Esophagus (tissue), 2 donors: ENCODE measurements around the gene HS6ST1. TPM values are rescaled to one million over a fixed set of nuclear protein-coding genes. Genes with fewer than 3 reads are reported as not detected.

ENCODE experiments used
- H3K27ac ChIP-seq, 2 donors: one replicate each; pipeline ENCODE4 v1.5.1; 2013; ENCODE audit warnings: low read depth in 2 of 2, mild to moderate bottlenecking in 2 of 2, inconsistent platforms in 1 of 2, low read length in 1 of 2, moderate library complexity in 1 of 2
- H3K27me3 ChIP-seq, 2 donors: one replicate each; pipeline ENCODE4 v1.6.1; 2013; ENCODE audit warnings: low read length in 2 of 2, control low read depth in 1 of 2, mild to moderate bottlenecking in 1 of 2; ENCODE audit not compliant: insufficient read depth in 2 of 2, control insufficient read depth in 1 of 2
- H3K36me3 ChIP-seq, 2 donors: one replicate each; pipeline ENCODE4 v1.6.1; 2013; ENCODE audit warnings: low read length in 1 of 2; ENCODE audit not compliant: control insufficient read depth in 2 of 2, insufficient read depth in 2 of 2
- H3K4me1 ChIP-seq, 2 donors: one replicate each; pipeline ENCODE4 v1.6.1; 2013; ENCODE audit warnings: low read length in 1 of 2; ENCODE audit not compliant: control insufficient read depth in 2 of 2, insufficient read depth in 2 of 2
- H3K4me3 ChIP-seq, 2 donors: one replicate each; pipeline ENCODE4 v1.5.1; 2013; ENCODE audit warnings: low read length in 2 of 2, mild to moderate bottlenecking in 2 of 2, low read depth in 1 of 2, moderate library complexity in 1 of 2
- H3K9me3 ChIP-seq, 2 donors: one replicate each; pipeline ENCODE4 v1.6.1; 2013; ENCODE audit warnings: mild to moderate bottlenecking in 2 of 2, low read depth in 1 of 2, low read length in 1 of 2, moderate library complexity in 1 of 2; ENCODE audit not compliant: control insufficient read depth in 2 of 2, insufficient read depth in 1 of 2
- whole genome bisulfite sequencing, 2 donors: extraction: QIAGEN DNeasy Blood & Tissue Kit; methylation state at CpG; one replicate each; pipeline ENCODE4 v1.1.7; 2013; 5-methylcytosine and 5-hydroxymethylcytosine counted together
- polyA plus RNA-seq, 2 donors: library from polyadenylated mRNA; stranded (reverse); fragments of 200-250 nt; gene quantifications; one replicate each; pipeline ENCODE4 v1.2.3, GENCODE V29; 2013
- donor health status: healthy with polysubstance abuse.
- donor health status: Bipolar disorder and iron deficiency.

The HS6ST1 gene
- polyA plus RNA-seq, 2 donors = 23.1 to 29.9 TPM

- Histone ChIP-seq H3K27ac (peak overlapping the region; percentile 95), H3K36me3 (peaks cover 0 to 5% of the 10 kb centered on the region in 2 donors), H3K27me3 (no peaks in the 10 kb centered on the region), H3K4me3 (peak overlapping the region in 1 of 2 donors; percentile 2), H3K4me1 (peaks cover 30 to 85% of the 10 kb centered on the region in 2 donors), H3K9me3 (no peaks in the 10 kb centered on the region)
- whole genome bisulfite sequencing, 2 donors = 42 to 51% methylated on average over 11 of the region's 11 CpGs
These were observed 13.1 kb downstream of the HS6ST1 start for GRCh38 chr2:128305555-128306080.

- no peaks in the 10 kb centered on the region for H3K27me3 ChIP-seq
- H3K36me3 ChIP-seq = peaks cover 0 to 5% of the 10 kb centered on the region in 2 donors
- peak overlapping the region in 1 of 2 donors; percentile 2 for H3K4me3 ChIP-seq
- 29 to 37% methylated on average over 11 of the region's 11 CpGs for WGBS, 2 donors
- peak overlapping the region; percentile 95 for H3K27ac ChIP-seq
- no peaks in the 10 kb centered on the region for H3K9me3 ChIP-seq
- peaks cover 30 to 86% of the 10 kb centered on the region in 2 donors for H3K4me1 ChIP-seq
These were observed 13.7 kb downstream of the HS6ST1 start for GRCh38 chr2:128304715-128305554.

GRCh38 chr2:128304330-128304714 is 14.3 kb downstream of the HS6ST1 start:
- peaks cover 0 to 5% of the 10 kb centered on the region in 2 donors for H3K36me3 ChIP-seq
- H3K27me3 ChIP-seq = no peaks in the 10 kb centered on the region
- 72 to 81% methylated on average over 5 of the region's 5 CpGs for WGBS, 2 donors
- no peak overlapping the region for H3K4me3 ChIP-seq
- no peaks in the 10 kb centered on the region for H3K9me3 ChIP-seq
- peak overlapping the region; percentile 89 to 90 for H3K27ac ChIP-seq
- peaks cover 26 to 88% of the 10 kb centered on the region in 2 donors for H3K4me1 ChIP-seq

GRCh38 chr2:128303911-128304310 is 14.8 kb downstream of the HS6ST1 start:
- Histone ChIP-seq H3K9me3 (no peaks in the 10 kb centered on the region), H3K4me1 (peaks cover 22 to 87% of the 10 kb centered on the region in 2 donors), H3K4me3 (no peak overlapping the region), H3K27ac (peak overlapping the region; percentile 89 to 90), H3K36me3 (peaks cover 0 to 5% of the 10 kb centered on the region in 2 donors), H3K27me3 (no peaks in the 10 kb centered on the region)
- 87 to 91% methylated on average over 8 of the region's 8 CpGs for WGBS, 2 donors

GRCh38 chr2:128303095-128303791 is 15.4 kb downstream of the HS6ST1 start:
- Histone ChIP-seq H3K9me3 (no peaks in the 10 kb centered on the region), H3K4me3 (no peak overlapping the region), H3K27me3 (no peaks in the 10 kb centered on the region), H3K27ac (peak overlapping the region in 1 of 2 donors; percentile 43), H3K36me3 (peaks cover 0 to 5% of the 10 kb centered on the region in 2 donors), H3K4me1 (peaks cover 21 to 80% of the 10 kb centered on the region in 2 donors)
- WGBS, 2 donors = 70 to 75% methylated on average over 9 of the region's 9 CpGs

- Histone ChIP-seq H3K36me3 (peaks cover 0 to 5% of the 10 kb centered on the region in 2 donors), H3K9me3 (no peaks in the 10 kb centered on the region), H3K4me1 (peaks cover 18 to 76% of the 10 kb centered on the region in 2 donors), H3K27me3 (no peaks in the 10 kb centered on the region), H3K27ac (peak overlapping the region; percentile 45 to 46), H3K4me3 (no peak overlapping the region)
- WGBS, 2 donors = 66 to 79% methylated on average over 8 of the region's 8 CpGs
These were observed 16.0 kb downstream of the HS6ST1 start for GRCh38 chr2:128302744-128303067.

GRCh38 chr2:128302011-128302743 is 16.5 kb downstream of the HS6ST1 start:
- Histone ChIP-seq H3K36me3 (peaks cover 0 to 5% of the 10 kb centered on the region in 2 donors), H3K9me3 (no peaks in the 10 kb centered on the region), H3K27ac (peak overlapping the region; percentile 46 to 83), H3K27me3 (no peaks in the 10 kb centered on the region), H3K4me1 (peaks cover 17 to 71% of the 10 kb centered on the region in 2 donors), H3K4me3 (no peak overlapping the region)
- 63 to 79% methylated on average over 8 of the region's 8 CpGs for WGBS, 2 donors

GRCh38 chr2:128301501-128301966 is 17.1 kb downstream of the HS6ST1 start:
- no peak overlapping the region for H3K4me3 ChIP-seq
- peak overlapping the region; percentile 46 to 83 for H3K27ac ChIP-seq
- 46 to 57% methylated on average over 13 of the region's 13 CpGs for WGBS, 2 donors
- H3K27me3 ChIP-seq = no peaks in the 10 kb centered on the region
- H3K4me1 ChIP-seq = peaks cover 15 to 65% of the 10 kb centered on the region in 2 donors
- no peaks in the 10 kb centered on the region for H3K9me3 ChIP-seq
- H3K36me3 ChIP-seq = peaks cover 0 to 5% of the 10 kb centered on the region in 2 donors

GRCh38 chr2:128301021-128301420 is 17.6 kb downstream of the HS6ST1 start:
- 68 to 79% methylated on average over 8 of the region's 8 CpGs for WGBS, 2 donors
- Histone ChIP-seq H3K4me3 (no peak overlapping the region), H3K27me3 (no peaks in the 10 kb centered on the region), H3K36me3 (peaks cover 0 to 5% of the 10 kb centered on the region in 2 donors), H3K4me1 (peaks cover 15 to 60% of the 10 kb centered on the region in 2 donors), H3K27ac (peak overlapping the region; percentile 28 to 53), H3K9me3 (no peaks in the 10 kb centered on the region)
